Hepatocyte (in vitro differentiated cells): ENCODE results near the gene KIFC1. TPM values are rescaled to one million over a fixed set of nuclear protein-coding genes. Genes with fewer than 3 reads are reported as not detected.
"Not testable (repeated sequence)": the region's sequence is repeated elsewhere in the genome, so short reads cannot be mapped to it uniquely, and the experiment has no call there.

Source experiments
- DNase-seq: peaks from one replicate; pipeline ENCODE4 v3.0.0-alpha.2; 2016; ENCODE audit warnings: low spot score
- H2AFZ ChIP-seq: fragments of 200-600 bp; sonication (generic); 2 replicates; pipeline ENCODE4 v1.6.0; 2016; ENCODE audit warnings: antibody characterized with exemption, mild to moderate bottlenecking
- H3K27ac ChIP-seq: fragments of 200-600 bp; sonication (generic); 2 replicates; pipeline ENCODE4 v1.5.1; 2016; ENCODE audit warnings: mild to moderate bottlenecking
- H3K27me3 ChIP-seq: fragments of 200-600 bp; sonication (generic); 2 replicates; pipeline ENCODE4 v1.6.1; 2016
- H3K36me3 ChIP-seq: fragments of 200-600 bp; sonication (generic); replicated peaks from 2 replicates; pipeline ENCODE4 v1.5.1; 2016; ENCODE audit warnings: low read depth; ENCODE audit not compliant: insufficient read depth
- H3K4me1 ChIP-seq: fragments of 200-600 bp; sonication (generic); 2 replicates; pipeline ENCODE4 v1.5.1; 2016; ENCODE audit warnings: mild to moderate bottlenecking, moderate library complexity; ENCODE audit not compliant: insufficient read depth
- H3K4me2 ChIP-seq: fragments of 200-600 bp; sonication (generic); 2 replicates; pipeline ENCODE4 v1.6.0; 2016
- H3K4me3 ChIP-seq: fragments of 200-600 bp; sonication (generic); 2 replicates; pipeline ENCODE4 v1.5.1; 2016; ENCODE audit warnings: mild to moderate bottlenecking
- H3K79me2 ChIP-seq: fragments of 200-600 bp; sonication (generic); 2 replicates; pipeline ENCODE4 v1.6.0; 2017; ENCODE audit warnings: mild to moderate bottlenecking
- H3K9me2 ChIP-seq: fragments of 200-600 bp; sonication (generic); replicated peaks from 2 replicates; pipeline ENCODE4 v1.6.0; 2017; ENCODE audit warnings: mild to moderate bottlenecking; ENCODE audit not compliant: insufficient read depth
- H3K9me3 ChIP-seq: fragments of 200-600 bp; sonication (generic); 2 replicates; pipeline ENCODE4 v1.5.1; 2016; ENCODE audit warnings: low read depth, mild to moderate bottlenecking
- H4K20me1 ChIP-seq: fragments of 200-600 bp; sonication (generic); 2 replicates; pipeline ENCODE4 v1.6.0; 2016; ENCODE audit warnings: mild to moderate bottlenecking; ENCODE audit not compliant: insufficient read depth, poor library complexity, severe bottlenecking
- CTCF ChIP-seq: fragments of 200-600 bp; sonication (generic); IDR thresholded peaks from 2 replicates; pipeline ENCODE4 v1.5.1; 2016; ENCODE audit warnings: antibody characterized with exemption, mild to moderate bottlenecking; ENCODE audit not compliant: poor library complexity
- EZH2 ChIP-seq: fragments of 200-600 bp; sonication (generic); IDR thresholded peaks from 2 replicates; pipeline ENCODE4 v1.6.1; 2016; ENCODE audit warnings: antibody characterized with exemption, mild to moderate bottlenecking, borderline replicate concordance
- EZH2phosphoT487 ChIP-seq: fragments of 200-600 bp; sonication (generic); IDR thresholded peaks from one replicate; pipeline ENCODE4 v1.6.1; 2018; ENCODE audit warnings: antibody characterized with exemption, mild to moderate bottlenecking, low read depth, moderate library complexity; ENCODE audit not compliant: unreplicated experiment, severe bottlenecking
- WGBS: methylation state at CpG from one replicate; pipeline ENCODE4 v1.1.6; 2016; ENCODE audit warnings: low lambda C conversion rate; ENCODE audit errors: missing lambda C conversion rate; 5-methylcytosine and 5-hydroxymethylcytosine counted together
- polyA plus RNA-seq: library from polyadenylated mRNA; unstranded; fragments of >200 nt; fragmentation: Nextera tagmentation; extraction: Ambion mirVana; gene quantifications from 2 replicates; pipeline ENCODE4 v1.2.1, GENCODE V29; 2016
- total RNA-seq: library from RNA; depleted of rRNA; stranded (reverse); fragments of >200 nt; gene quantifications from 2 replicates; pipeline ENCODE4 v1.2.3, GENCODE V29; 2014

Gene KIFC1
- total and polyA plus RNA-seq, 2 experiments from 2014 or later, result 6.1 to 12.7 TPM

GRCh38 chr6:33392595-33392948, 949 bp downstream of the KIFC1 start:
- DNase-seq, result no peak
- H3K4me1 ChIP-seq, result no peaks in the 10 kb centered on the region
- peak overlapping the region; percentile 12 for H3K4me3 ChIP-seq
- no peaks in the 10 kb centered on the region for H3K9me3 ChIP-seq
- TF ChIP-seq EZH2phosphoT487 (no peak), CTCF (no peak), EZH2 (no peak)
- H3K4me2 ChIP-seq, result peak overlapping the region; percentile 77
- no peaks in the 10 kb centered on the region for H4K20me1 ChIP-seq
- peaks cover 53% of the 10 kb centered on the region for H3K79me2 ChIP-seq
- peak overlapping the region; percentile 28 for H3K27ac ChIP-seq
- 45% methylated on average over 5 of the region's 5 CpGs for WGBS
- H2AFZ ChIP-seq, result peak overlapping the region; percentile 3
- H3K36me3 ChIP-seq, result no peaks in the 10 kb centered on the region
- no peaks in the 10 kb centered on the region for H3K27me3 ChIP-seq
- no peaks in the 10 kb centered on the region for H3K9me2 ChIP-seq

GRCh38 chr6:33392979-33393378, 1.4 kb downstream of the KIFC1 start:
- no peak overlapping the region for H2AFZ ChIP-seq
- H3K4me3 ChIP-seq, result no peak overlapping the region
- WGBS, result 71% methylated on average over 3 of the region's 3 CpGs

GRCh38 chr6:33397541-33397940, 5.9 kb downstream of the KIFC1 start:
- WGBS, result 80% methylated on average over 1 of the region's 1 CpG
- Histone ChIP-seq H3K4me3 (no peak overlapping the region), H3K36me3 (no peaks in the 10 kb centered on the region), H3K79me2 (peaks cover 58% of the 10 kb centered on the region), H2AFZ (no peak overlapping the region), H3K9me3 (no peaks in the 10 kb centered on the region), H4K20me1 (no peaks in the 10 kb centered on the region), H3K27ac (no peak overlapping the region), H3K4me1 (no peaks in the 10 kb centered on the region), H3K4me2 (no peak overlapping the region), H3K9me2 (no peaks in the 10 kb centered on the region), H3K27me3 (no peaks in the 10 kb centered on the region)
- no peak for DNase-seq
- no peak for TF ChIP-seq CTCF
- no peak for TF ChIP-seq EZH2
- no peak for TF ChIP-seq EZH2phosphoT487

More at GRCh38 chr6:33392979-33393378, 1.4 kb downstream of the KIFC1 start:
- Histone ChIP-seq H3K4me2 (peak overlapping the region; percentile 77), H3K9me2 (no peaks in the 10 kb centered on the region), H3K9me3 (no peaks in the 10 kb centered on the region), H3K36me3 (no peaks in the 10 kb centered on the region), H4K20me1 (no peaks in the 10 kb centered on the region), H3K4me1 (no peaks in the 10 kb centered on the region), H3K27ac (peak overlapping the region; percentile 28), H3K79me2 (peaks cover 57% of the 10 kb centered on the region), H3K27me3 (no peaks in the 10 kb centered on the region)
- DNase-seq, result no peak
- TF ChIP-seq CTCF (no peak), EZH2 (no peak), EZH2phosphoT487 (no peak)

GRCh38 chr6:33398601-33399000, 7.0 kb downstream of the KIFC1 start:
- not testable (repeated sequence) for H3K9me3 ChIP-seq, H3K9me2 ChIP-seq, H3K4me2 ChIP-seq, H3K4me1 ChIP-seq, H4K20me1 ChIP-seq, H3K27me3 ChIP-seq, DNase-seq, H2AFZ ChIP-seq, H3K27ac ChIP-seq, H3K36me3 ChIP-seq, H3K4me3 ChIP-seq
- H3K79me2 ChIP-seq, result peaks cover 48% of the 10 kb centered on the region
- WGBS, result 93% methylated on average over 3 of the region's 3 CpGs

GRCh38 chr6:33399881-33400280, 8.3 kb downstream of the KIFC1 start:
- H3K27me3 ChIP-seq, H3K27ac ChIP-seq, H3K9me3 ChIP-seq, H3K36me3 ChIP-seq, H3K4me3 ChIP-seq, H4K20me1 ChIP-seq, H3K9me2 ChIP-seq, H2AFZ ChIP-seq, H3K4me2 ChIP-seq, H3K4me1 ChIP-seq, DNase-seq: not testable (repeated sequence)
- WGBS, result over 99% methylated on average over 6 of the region's 6 CpGs
- peaks cover 35% of the 10 kb centered on the region for H3K79me2 ChIP-seq
